CD14-positive monocyte (primary cell): ENCODE measurements around the gene NRG3. TPM values are rescaled to one million over a fixed set of nuclear protein-coding genes. Genes with fewer than 3 reads are reported as not detected.

Experiments used
- DNase-seq, 3 donors: peaks; one replicate each; pipeline ENCODE4 v3.0.0-alpha.2; 2011 to 2022
- H2AFZ ChIP-seq: 2 replicates; pipeline ENCODE4 v1.6.0; 2012; ENCODE audit warnings: mild to moderate bottlenecking, low read depth, low read length, inconsistent platforms; ENCODE audit not compliant: insufficient read depth, poor library complexity, severe bottlenecking
- H3K27ac ChIP-seq, 2 donors: 1 replicate in 1 of 2; 2 replicates in 1 of 2; pipeline ENCODE4 v1.5.1; 2012 to 2013; ENCODE audit warnings: low read length in 2 of 2, control low read depth in 1 of 2, inconsistent platforms in 1 of 2, low read depth in 1 of 2, mild to moderate bottlenecking in 1 of 2
- H3K27me3 ChIP-seq, 2 donors: one replicate each; pipeline versions ENCODE4 v1.6.0 to v1.6.1; 2011 to 2013; ENCODE audit warnings: low read length in 2 of 2; ENCODE audit not compliant: control insufficient read depth in 2 of 2, insufficient read depth in 2 of 2
- H3K36me3 ChIP-seq, 2 donors: replicated peaks in 1 of 2; 1 replicate in 1 of 2; 2 replicates in 1 of 2; pipeline versions ENCODE4 v1.5.1 to v1.6.1; 2012 to 2013; ENCODE audit warnings: low read length in 2 of 2, control low read depth in 1 of 2, inconsistent platforms in 1 of 2, mild to moderate bottlenecking in 1 of 2; ENCODE audit not compliant: insufficient read depth in 2 of 2, control insufficient read depth in 1 of 2
- H3K4me1 ChIP-seq, 2 donors: 1 replicate in 1 of 2; 2 replicates in 1 of 2; pipeline versions ENCODE4 v1.5.1 to v1.6.1; 2012 to 2013; ENCODE audit warnings: low read length in 2 of 2, control low read depth in 1 of 2, inconsistent platforms in 1 of 2, mild to moderate bottlenecking in 1 of 2, moderate library complexity in 1 of 2; ENCODE audit not compliant: insufficient read depth in 2 of 2, control insufficient read depth in 1 of 2
- H3K4me2 ChIP-seq: replicated peaks from 2 replicates; pipeline ENCODE3; 2012; ENCODE audit warnings: low read length, moderate library complexity, mild to moderate bottlenecking; ENCODE audit not compliant: poor library complexity, severe bottlenecking; ENCODE audit errors: extremely low read depth
- H3K4me3 ChIP-seq, 3 experiments: fragments of 200-600 bp in 1 of 3; sonication (generic) in 1 of 3; replicated peaks in 1 of 3; 1 replicate in 2 of 3; 2 replicates in 1 of 3; pipeline ENCODE4 v1.5.1; 2011 to 2013; ENCODE audit warnings: low read length in 3 of 3, mild to moderate bottlenecking in 3 of 3, control low read depth in 2 of 3, low read depth in 2 of 3, inconsistent platforms in 1 of 3, moderate library complexity in 1 of 3
- H3K79me2 ChIP-seq: 2 replicates; pipeline ENCODE4 v1.6.0; 2012; ENCODE audit warnings: mild to moderate bottlenecking, control low read depth, inconsistent platforms, low read length, moderate library complexity; ENCODE audit not compliant: insufficient read depth
- H3K9ac ChIP-seq: 2 replicates; pipeline ENCODE4 v1.6.0; 2017; ENCODE audit warnings: low read length, mild to moderate bottlenecking; ENCODE audit not compliant: insufficient read depth, poor library complexity, severe bottlenecking
- H3K9me3 ChIP-seq, 2 donors: replicated peaks in 1 of 2; 1 replicate in 1 of 2; 2 replicates in 1 of 2; pipeline versions ENCODE4 v1.5.1 to v1.6.1; 2012 to 2013; ENCODE audit warnings: low read length in 2 of 2, control low read depth in 1 of 2; ENCODE audit not compliant: control insufficient read depth in 1 of 2, insufficient read depth in 1 of 2
- H4K20me1 ChIP-seq: 2 replicates; pipeline ENCODE4 v1.6.0; 2012; ENCODE audit warnings: mild to moderate bottlenecking, low read length, control low read depth, moderate library complexity; ENCODE audit not compliant: insufficient read depth
- H3K27ac Mint-ChIP-seq, 7 donors: one replicate each; pipeline ENCODE4 v1.8.0; 2020; ENCODE audit warnings: mild to moderate bottlenecking in 7 of 7, mixed read lengths in 7 of 7, moderate library complexity in 6 of 7, inconsistent platforms in 2 of 7
- H3K27me3 Mint-ChIP-seq, 3 donors: one replicate each; pipeline ENCODE4 v1.8.0; 2021 to 2022; ENCODE audit warnings: low read depth in 3 of 3, mild to moderate bottlenecking in 3 of 3, mixed read lengths in 3 of 3, moderate library complexity in 3 of 3, inconsistent platforms in 1 of 3
- H3K36me3 Mint-ChIP-seq, 2 donors: one replicate each; pipeline ENCODE4 v1.8.0; 2020; ENCODE audit warnings: mixed read lengths in 2 of 2, inconsistent platforms in 1 of 2, mild to moderate bottlenecking in 1 of 2
- H3K4me1 Mint-ChIP-seq: one replicate; pipeline ENCODE4 v1.8.0; 2020; ENCODE audit warnings: mild to moderate bottlenecking, mixed read lengths
- H3K4me3 Mint-ChIP-seq, 2 donors: one replicate each; pipeline ENCODE4 v1.8.0; 2020; ENCODE audit warnings: mild to moderate bottlenecking in 2 of 2, mixed read lengths in 2 of 2, moderate library complexity in 1 of 2
- H3K9me3 Mint-ChIP-seq, 7 donors: one replicate each; pipeline ENCODE4 v1.8.0; 2020 to 2022; ENCODE audit warnings: mixed read lengths in 7 of 7, mild to moderate bottlenecking in 6 of 7, moderate library complexity in 6 of 7, inconsistent platforms in 2 of 7
- CTCF ChIP-seq: fragments of 200-600 bp; IDR thresholded peaks from one replicate; pipeline ENCODE4 v1.8.0; 2022; ENCODE audit warnings: antibody characterized with exemption, mild to moderate bottlenecking
- WGBS: methylation state at CpG from one replicate; pipeline ENCODE4 v1.1.5; 2013; ENCODE audit warnings: missing lambda C conversion rate; ENCODE audit not compliant: insufficient coverage; 5-methylcytosine and 5-hydroxymethylcytosine counted together
- intact Hi-C, 2 donors: fragments of 100-400 bp; cut with micrococcal nuclease; formaldehyde crosslinking; loops; one replicate each; pipeline versions ENCODE4 v1.15.0 to v1.15.1; 2023
- polyA plus RNA-seq, 3 donors: library from polyadenylated mRNA; depleted of rRNA in 1 of 3; unstranded in 2 of 3; stranded (reverse) in 1 of 3; fragments of 300-500 nt in 2 of 3; fragments of >200 nt in 1 of 3; fragmentation: Illumina TruSeq in 2 of 3; gene quantifications; 1 replicate in 2 of 3; 2 replicates in 1 of 3; pipeline ENCODE4 v1.2.3, GENCODE V29; 2012 to 2021

The NRG3 gene
- polyA plus RNA-seq, 3 donors: not detected

GRCh38 chr10:82394987-82395386 is 520.0 kb downstream of the NRG3 start:
- no peak overlapping the region for H3K9ac ChIP-seq
- H3K4me1 Mint-ChIP-seq: no peaks in the 10 kb centered on the region
- no peaks in the 10 kb centered on the region for H3K36me3 ChIP-seq
- H4K20me1 ChIP-seq: no peaks in the 10 kb centered on the region
- H3K9me3 ChIP-seq: no peaks in the 10 kb centered on the region
- no peak overlapping the region for H3K27ac Mint-ChIP-seq
- no peak overlapping the region for H3K4me3 ChIP-seq
- H3K4me1 ChIP-seq: no peaks in the 10 kb centered on the region
- H3K27me3 ChIP-seq: no peaks in the 10 kb centered on the region
- no peak overlapping the region for H3K4me2 ChIP-seq
- no peak for DNase-seq
- H3K36me3 Mint-ChIP-seq: no peaks in the 10 kb centered on the region
- no CpG with 5 or more reads among the region's 5 CpGs for WGBS
- no peaks in the 10 kb centered on the region for H3K79me2 ChIP-seq
- TF ChIP-seq CTCF: no peak
- H3K27ac ChIP-seq: no peak overlapping the region
- intact Hi-C loops: no loop called here
- no peaks in the 10 kb centered on the region for H3K27me3 Mint-ChIP-seq
- no peak overlapping the region for H3K4me3 Mint-ChIP-seq
- H2AFZ ChIP-seq: no peak overlapping the region
- H3K9me3 Mint-ChIP-seq: peaks cover 0 to 9% (median 0%) of the 10 kb centered on the region in 7 donors

- Histone ChIP-seq H3K36me3 (no peaks in the 10 kb centered on the region), H3K4me1 (no peaks in the 10 kb centered on the region), H4K20me1 (no peaks in the 10 kb centered on the region), H3K4me2 (no peak overlapping the region), H3K9ac (no peak overlapping the region), H3K27ac (no peak overlapping the region), H3K79me2 (no peaks in the 10 kb centered on the region), H2AFZ (no peak overlapping the region), H3K9me3 (no peaks in the 10 kb centered on the region), H3K27me3 (no peaks in the 10 kb centered on the region), H3K4me3 (no peak overlapping the region)
- no peak for TF ChIP-seq CTCF
- Mint-ChIP-seq H3K27me3 (no peaks in the 10 kb centered on the region), H3K9me3 (peaks cover 0 to 9% (median 0%) of the 10 kb centered on the region in 7 donors), H3K4me3 (no peak overlapping the region), H3K27ac (no peak overlapping the region), H3K36me3 (no peaks in the 10 kb centered on the region), H3K4me1 (no peaks in the 10 kb centered on the region)
- intact Hi-C loops: no loop called here
- no peak for DNase-seq
These were observed 521.9 kb downstream of the NRG3 start for GRCh38 chr10:82396886-82397285.
